ENCODE data around the gene COMMD7. TPM values are rescaled to one million over a fixed set of nuclear protein-coding genes. Genes with fewer than 3 reads are reported as not detected.

COMMD7 gene
- total and polyA plus RNA-seq, 9 of the 15 experiments (the other 6 are each of a cell fraction or from before 2014, with no cell fraction given), result 11.9 to 69.1 (median 34.7) TPM

DNA sequence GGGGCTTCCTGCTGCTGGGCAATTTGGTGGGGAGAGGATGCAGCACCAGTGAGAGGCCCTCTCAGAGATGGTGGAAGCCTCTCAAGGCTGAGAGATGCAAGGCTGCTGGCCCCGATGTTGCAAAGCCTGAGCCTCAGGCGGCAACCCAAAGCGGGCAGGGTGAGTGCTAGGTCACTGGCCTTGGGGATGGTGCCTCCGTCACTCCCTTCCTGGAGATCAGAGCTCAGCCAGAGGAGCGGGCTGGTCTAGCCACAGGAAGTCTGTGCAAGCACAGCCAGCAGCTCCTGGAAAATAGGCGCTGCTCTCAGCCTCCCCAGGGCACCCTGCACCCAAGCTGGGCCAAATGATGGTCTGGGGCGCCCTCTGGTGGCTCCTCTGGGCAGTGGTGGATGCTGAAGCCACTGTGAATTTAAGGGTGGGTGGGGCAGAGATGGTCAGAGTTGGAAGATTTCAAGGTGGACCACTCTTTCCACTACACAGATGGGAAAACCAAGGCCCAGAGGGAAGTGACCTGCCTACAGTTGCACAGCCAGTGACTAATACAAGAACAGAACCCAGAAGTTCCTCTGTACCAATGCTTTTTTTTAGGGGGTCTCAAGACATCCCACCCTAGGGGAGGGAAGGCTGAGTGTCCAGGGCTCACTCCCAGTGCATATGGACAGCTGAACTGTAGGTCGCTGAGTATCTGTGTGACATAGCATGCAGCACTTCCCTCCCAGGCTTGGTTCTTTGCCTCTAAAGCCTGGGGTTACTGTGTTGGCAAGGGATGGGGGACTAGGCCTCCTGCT is 90.3 kb downstream of the COMMD7 start (continued):
- TF ChIP-seq, protein P1, sequence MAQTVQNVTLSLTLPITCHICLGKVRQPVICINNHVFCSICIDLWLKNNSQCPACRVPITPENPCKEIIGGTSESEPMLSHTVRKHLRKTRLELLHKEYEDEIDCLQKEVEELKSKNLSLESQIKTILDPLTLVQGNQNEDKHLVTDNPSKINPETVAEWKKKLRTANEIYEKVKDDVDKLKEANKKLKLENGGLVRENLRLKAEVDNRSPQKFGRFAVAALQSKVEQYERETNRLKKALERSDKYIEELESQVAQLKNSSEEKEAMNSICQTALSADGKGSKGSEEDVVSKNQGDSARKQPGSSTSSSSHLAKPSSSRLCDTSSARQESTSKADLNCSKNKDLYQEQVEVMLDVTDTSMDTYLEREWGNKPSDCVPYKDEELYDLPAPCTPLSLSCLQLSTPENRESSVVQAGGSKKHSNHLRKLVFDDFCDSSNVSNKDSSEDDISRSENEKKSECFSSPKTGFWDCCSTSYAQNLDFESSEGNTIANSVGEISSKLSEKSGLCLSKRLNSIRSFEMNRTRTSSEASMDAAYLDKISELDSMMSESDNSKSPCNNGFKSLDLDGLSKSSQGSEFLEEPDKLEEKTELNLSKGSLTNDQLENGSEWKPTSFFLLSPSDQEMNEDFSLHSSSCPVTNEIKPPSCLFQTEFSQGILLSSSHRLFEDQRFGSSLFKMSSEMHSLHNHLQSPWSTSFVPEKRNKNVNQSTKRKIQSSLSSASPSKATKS (CRISPR knock-in tag; IDR thresholded peaks at IDR 0.05), result no peak
- TF ChIP-seq, protein P2, sequence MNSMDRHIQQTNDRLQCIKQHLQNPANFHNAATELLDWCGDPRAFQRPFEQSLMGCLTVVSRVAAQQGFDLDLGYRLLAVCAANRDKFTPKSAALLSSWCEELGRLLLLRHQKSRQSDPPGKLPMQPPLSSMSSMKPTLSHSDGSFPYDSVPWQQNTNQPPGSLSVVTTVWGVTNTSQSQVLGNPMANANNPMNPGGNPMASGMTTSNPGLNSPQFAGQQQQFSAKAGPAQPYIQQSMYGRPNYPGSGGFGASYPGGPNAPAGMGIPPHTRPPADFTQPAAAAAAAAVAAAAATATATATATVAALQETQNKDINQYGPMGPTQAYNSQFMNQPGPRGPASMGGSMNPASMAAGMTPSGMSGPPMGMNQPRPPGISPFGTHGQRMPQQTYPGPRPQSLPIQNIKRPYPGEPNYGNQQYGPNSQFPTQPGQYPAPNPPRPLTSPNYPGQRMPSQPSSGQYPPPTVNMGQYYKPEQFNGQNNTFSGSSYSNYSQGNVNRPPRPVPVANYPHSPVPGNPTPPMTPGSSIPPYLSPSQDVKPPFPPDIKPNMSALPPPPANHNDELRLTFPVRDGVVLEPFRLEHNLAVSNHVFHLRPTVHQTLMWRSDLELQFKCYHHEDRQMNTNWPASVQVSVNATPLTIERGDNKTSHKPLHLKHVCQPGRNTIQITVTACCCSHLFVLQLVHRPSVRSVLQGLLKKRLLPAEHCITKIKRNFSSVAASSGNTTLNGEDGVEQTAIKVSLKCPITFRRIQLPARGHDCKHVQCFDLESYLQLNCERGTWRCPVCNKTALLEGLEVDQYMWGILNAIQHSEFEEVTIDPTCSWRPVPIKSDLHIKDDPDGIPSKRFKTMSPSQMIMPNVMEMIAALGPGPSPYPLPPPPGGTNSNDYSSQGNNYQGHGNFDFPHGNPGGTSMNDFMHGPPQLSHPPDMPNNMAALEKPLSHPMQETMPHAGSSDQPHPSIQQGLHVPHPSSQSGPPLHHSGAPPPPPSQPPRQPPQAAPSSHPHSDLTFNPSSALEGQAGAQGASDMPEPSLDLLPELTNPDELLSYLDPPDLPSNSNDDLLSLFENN (IDR thresholded peaks at IDR 0.05; ENCODE audit: low read depth in 2 of 2, low read length in 2 of 2), result peak in 1 of 2 experiments; percentile 46; a peak in 1 of 4 replicates
- TF ChIP-seq ZNF778 (CRISPR knock-in tag; IDR thresholded peaks at IDR 0.05) (no peak), RCOR1 (IDR thresholded peaks at IDR 0.05; ENCODE audit: borderline replicate concordance in 1 of 2, low read depth in 2 of 2, low read length in 2 of 2) (peak; percentile 13 to 74; a peak in 2 of 4 replicates), ETV6 (IDR thresholded peaks at IDR 0.05; ENCODE audit: borderline replicate concordance in 1 of 2, low read depth in 2 of 2, low read length in 1 of 2) (no peak), ETV6 (CRISPR knock-in tag; IDR thresholded peaks at IDR 0.05; ENCODE audit: borderline replicate concordance) (peak; percentile 50; the same call in 1 of the 2 replicates), TBP (optimal IDR thresholded peaks at IDR 0.05; ENCODE audit: low read depth, low read length) (peak; percentile 21), ZFPM2 (CRISPR knock-in tag; IDR thresholded peaks at IDR 0.05) (no peak), NCOA1 (IDR thresholded peaks at IDR 0.05; ENCODE audit: low read depth) (no peak), EGR1 (conservative IDR thresholded peaks at IDR 0.05) (no peak), BACH1 (tag; IDR thresholded peaks at IDR 0.05) (no peak), NFE2 (IDR thresholded peaks at IDR 0.05; ENCODE audit: low read depth) (no peak), TCF7 (IDR thresholded peaks at IDR 0.05; ENCODE audit: borderline replicate concordance) (no peak)
- TF ChIP-seq, protein P3, sequence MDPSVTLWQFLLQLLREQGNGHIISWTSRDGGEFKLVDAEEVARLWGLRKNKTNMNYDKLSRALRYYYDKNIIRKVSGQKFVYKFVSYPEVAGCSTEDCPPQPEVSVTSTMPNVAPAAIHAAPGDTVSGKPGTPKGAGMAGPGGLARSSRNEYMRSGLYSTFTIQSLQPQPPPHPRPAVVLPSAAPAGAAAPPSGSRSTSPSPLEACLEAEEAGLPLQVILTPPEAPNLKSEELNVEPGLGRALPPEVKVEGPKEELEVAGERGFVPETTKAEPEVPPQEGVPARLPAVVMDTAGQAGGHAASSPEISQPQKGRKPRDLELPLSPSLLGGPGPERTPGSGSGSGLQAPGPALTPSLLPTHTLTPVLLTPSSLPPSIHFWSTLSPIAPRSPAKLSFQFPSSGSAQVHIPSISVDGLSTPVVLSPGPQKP (CRISPR knock-in tag; IDR thresholded peaks at IDR 0.05), result no peak
- TF ChIP-seq, protein P4, sequence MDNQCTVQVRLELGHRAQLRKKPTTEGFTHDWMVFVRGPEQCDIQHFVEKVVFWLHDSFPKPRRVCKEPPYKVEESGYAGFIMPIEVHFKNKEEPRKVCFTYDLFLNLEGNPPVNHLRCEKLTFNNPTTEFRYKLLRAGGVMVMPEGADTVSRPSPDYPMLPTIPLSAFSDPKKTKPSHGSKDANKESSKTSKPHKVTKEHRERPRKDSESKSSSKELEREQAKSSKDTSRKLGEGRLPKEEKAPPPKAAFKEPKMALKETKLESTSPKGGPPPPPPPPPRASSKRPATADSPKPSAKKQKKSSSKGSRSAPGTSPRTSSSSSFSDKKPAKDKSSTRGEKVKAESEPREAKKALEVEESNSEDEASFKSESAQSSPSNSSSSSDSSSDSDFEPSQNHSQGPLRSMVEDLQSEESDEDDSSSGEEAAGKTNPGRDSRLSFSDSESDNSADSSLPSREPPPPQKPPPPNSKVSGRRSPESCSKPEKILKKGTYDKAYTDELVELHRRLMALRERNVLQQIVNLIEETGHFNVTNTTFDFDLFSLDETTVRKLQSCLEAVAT (IDR thresholded peaks at IDR 0.05), result no peak
- TF ChIP-seq, protein P5, sequence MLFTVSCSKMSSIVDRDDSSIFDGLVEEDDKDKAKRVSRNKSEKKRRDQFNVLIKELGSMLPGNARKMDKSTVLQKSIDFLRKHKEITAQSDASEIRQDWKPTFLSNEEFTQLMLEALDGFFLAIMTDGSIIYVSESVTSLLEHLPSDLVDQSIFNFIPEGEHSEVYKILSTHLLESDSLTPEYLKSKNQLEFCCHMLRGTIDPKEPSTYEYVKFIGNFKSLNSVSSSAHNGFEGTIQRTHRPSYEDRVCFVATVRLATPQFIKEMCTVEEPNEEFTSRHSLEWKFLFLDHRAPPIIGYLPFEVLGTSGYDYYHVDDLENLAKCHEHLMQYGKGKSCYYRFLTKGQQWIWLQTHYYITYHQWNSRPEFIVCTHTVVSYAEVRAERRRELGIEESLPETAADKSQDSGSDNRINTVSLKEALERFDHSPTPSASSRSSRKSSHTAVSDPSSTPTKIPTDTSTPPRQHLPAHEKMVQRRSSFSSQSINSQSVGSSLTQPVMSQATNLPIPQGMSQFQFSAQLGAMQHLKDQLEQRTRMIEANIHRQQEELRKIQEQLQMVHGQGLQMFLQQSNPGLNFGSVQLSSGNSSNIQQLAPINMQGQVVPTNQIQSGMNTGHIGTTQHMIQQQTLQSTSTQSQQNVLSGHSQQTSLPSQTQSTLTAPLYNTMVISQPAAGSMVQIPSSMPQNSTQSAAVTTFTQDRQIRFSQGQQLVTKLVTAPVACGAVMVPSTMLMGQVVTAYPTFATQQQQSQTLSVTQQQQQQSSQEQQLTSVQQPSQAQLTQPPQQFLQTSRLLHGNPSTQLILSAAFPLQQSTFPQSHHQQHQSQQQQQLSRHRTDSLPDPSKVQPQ (CRISPR knock-in tag; IDR thresholded peaks at IDR 0.05; ENCODE audit: borderline replicate concordance), result no peak
